BLaER1 treated with 17β-estradiol and CSF1 and Interleukin-3, amounts not matched to agents 10 nM and 100 nM (cell line): ENCODE data around the gene B4GALNT1.
A peak's percentile ranks its signal among the peaks of the same experiment; 100 is the strongest.
"Not testable (repeated sequence)": the region's sequence is repeated elsewhere in the genome, so short reads cannot be mapped to it uniquely, and the experiment has no call there.

Experiments used
- H3K27ac ChIP-seq, 11 experiments: shearing (Covaris generic); formaldehyde crosslinking; 2 replicates each; pipeline ENCODE4 v1.8.1; 2022
- H3K27me3 ChIP-seq, 11 experiments: shearing (Covaris generic); formaldehyde crosslinking; 2 replicates each; pipeline ENCODE4 v1.8.1; 2022
- H3K36me3 ChIP-seq, 11 experiments: shearing (Covaris generic); formaldehyde crosslinking; 2 replicates each; pipeline ENCODE4 v1.8.1; 2022
- H3K4me1 ChIP-seq, 10 experiments: shearing (Covaris generic); formaldehyde crosslinking; 2 replicates each; pipeline ENCODE4 v1.8.1; 2022
- H3K4me2 ChIP-seq, 11 experiments: shearing (Covaris generic); formaldehyde crosslinking; 2 replicates each; pipeline ENCODE4 v1.8.1; 2022
- H3K4me3 ChIP-seq, 10 experiments: shearing (Covaris generic); formaldehyde crosslinking; 2 replicates each; pipeline ENCODE4 v1.8.1; 2022
- H3K9ac ChIP-seq, 11 experiments: shearing (Covaris generic); formaldehyde crosslinking; 2 replicates each; pipeline ENCODE4 v1.8.1; 2022
- H3K9me3 ChIP-seq, 11 experiments: shearing (Covaris generic); formaldehyde crosslinking; replicated peaks in 1 of 11; 2 replicates each; pipeline ENCODE4 v1.8.1; 2022
- H4K20me1 ChIP-seq, 11 experiments: shearing (Covaris generic); formaldehyde crosslinking; 2 replicates each; pipeline ENCODE4 v1.8.1; 2022
- Cebpa-rat ChIP-seq, 11 experiments: shearing (Covaris generic); IDR thresholded peaks; 2 replicates each; pipeline ENCODE4 v1.8.1; 2022

Gene B4GALNT1

GRCh38 chr12:57640175-57641042 lies 7.4 kb upstream of the B4GALNT1 start:
- H3K9ac ChIP-seq, result no peak overlapping the region
- TF ChIP-seq Cebpa-rat (IDR thresholded peaks at IDR 0.05), result no peak
- no peaks in the 10 kb centered on the region for H4K20me1 ChIP-seq
- no peaks in the 10 kb centered on the region; a peak in 1 of 22 replicates for H3K36me3 ChIP-seq
- no peaks in the 10 kb centered on the region for H3K27me3 ChIP-seq
- H3K27ac ChIP-seq, result no peak overlapping the region
- H3K9me3 ChIP-seq, result peaks cover 22 to 33% (median 25%) of the 10 kb centered on the region in 11 experiments
- H3K4me2 ChIP-seq, result no peak overlapping the region
- no peak overlapping the region for H3K4me3 ChIP-seq
- H3K4me1 ChIP-seq, result no peaks in the 10 kb centered on the region

GRCh38 chr12:57638096-57638495 lies 5.1 kb upstream of the B4GALNT1 start:
- no peak overlapping the region for H3K9ac ChIP-seq
- H3K4me3 ChIP-seq, result no peak overlapping the region
- peaks cover 0 to 10% (median 5%) of the 10 kb centered on the region in 11 experiments; a peak in 11 of 22 replicates for H3K9me3 ChIP-seq
- no peaks in the 10 kb centered on the region for H3K36me3 ChIP-seq
- H3K4me2 ChIP-seq, result no peak overlapping the region
- H3K4me1 ChIP-seq, result peaks cover 0 to 6% (median 0%) of the 10 kb centered on the region in 10 experiments; a peak in 3 of 20 replicates
- no peaks in the 10 kb centered on the region for H4K20me1 ChIP-seq
- no peak for TF ChIP-seq Cebpa-rat (IDR thresholded peaks at IDR 0.05)
- peaks cover 10 to 14% (median 12%) of the 10 kb centered on the region in 11 experiments for H3K27me3 ChIP-seq
- H3K27ac ChIP-seq, result no peak overlapping the region

DNA sequence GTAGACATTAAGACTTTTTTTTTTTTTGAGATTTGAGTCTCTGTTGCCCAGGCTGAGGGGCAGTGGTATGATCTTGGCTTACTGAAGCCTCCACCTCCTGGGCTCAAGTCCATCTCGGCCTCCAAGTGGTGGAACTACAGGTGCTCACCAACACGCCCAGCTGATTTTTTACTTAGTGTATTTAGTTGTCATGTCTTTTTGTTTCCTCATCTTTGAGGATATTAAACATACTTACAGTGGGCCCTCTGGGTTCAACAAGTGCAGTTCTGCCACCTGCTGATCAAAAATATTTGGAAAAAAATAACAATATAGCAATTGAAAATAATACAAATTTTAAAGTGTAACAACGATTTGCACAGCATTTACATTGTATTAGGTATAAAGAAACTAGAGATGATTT lies 4.4 kb upstream of the B4GALNT1 start:
- no peak overlapping the region for H3K4me2 ChIP-seq
- H3K4me3 ChIP-seq, result no peak overlapping the region
- no peak overlapping the region for H3K27ac ChIP-seq
- peaks cover 0 to 7% (median 0%) of the 10 kb centered on the region in 11 experiments; a peak in 3 of 22 replicates for H3K9me3 ChIP-seq
- H3K27me3 ChIP-seq, result peaks cover 18 to 21% (median 19%) of the 10 kb centered on the region in 11 experiments
- no peak for TF ChIP-seq Cebpa-rat (IDR thresholded peaks at IDR 0.05)
- H3K4me1 ChIP-seq, result peaks cover 0 to 7% (median 1%) of the 10 kb centered on the region in 10 experiments; a peak in 8 of 20 replicates
- no peaks in the 10 kb centered on the region for H3K36me3 ChIP-seq
- H3K9ac ChIP-seq, result no peak overlapping the region
- no peaks in the 10 kb centered on the region for H4K20me1 ChIP-seq

GRCh38 chr12:57636731-57637130 lies 3.7 kb upstream of the B4GALNT1 start:
- H3K4me1 ChIP-seq, result peaks cover 0 to 13% (median 6%) of the 10 kb centered on the region in 10 experiments; a peak in 10 of 20 replicates
- H4K20me1 ChIP-seq, H3K4me3 ChIP-seq, H3K36me3 ChIP-seq, H3K9me3 ChIP-seq, H3K27ac ChIP-seq, H3K9ac ChIP-seq, H3K4me2 ChIP-seq: not testable (repeated sequence)
- peaks cover 24 to 27% (median 26%) of the 10 kb centered on the region in 11 experiments for H3K27me3 ChIP-seq

- Histone ChIP-seq H3K9me3 (peaks cover 8 to 18% (median 17%) of the 10 kb centered on the region in 11 experiments; a peak in 18 of 22 replicates), H3K27ac (peak overlapping the region in 1 of 11 experiments; percentile 40; a peak in 2 of 22 replicates), H3K27me3 (peaks cover 68 to 72% (median 70%) of the 10 kb centered on the region in 11 experiments), H3K4me2 (peak overlapping the region; percentile 90 to 100 (median 98)), H4K20me1 (peaks cover 0 to 26% (median 5%) of the 10 kb centered on the region in 11 experiments; a peak in 12 of 22 replicates), H3K36me3 (0 out of 22 replicates have a peak, but pooled peaks cover 0 to 6% (median 0%) of the 10 kb centered on the region in 11 experiments), H3K4me1 (peaks cover 0 to 15% (median 7%) of the 10 kb centered on the region in 10 experiments; a peak in 10 of 20 replicates), H3K9ac (peak overlapping the region; percentile 48 to 79 (median 69); a peak in 21 of 22 replicates), H3K4me3 (peak overlapping the region; percentile 56 to 77 (median 68))
- no peak for TF ChIP-seq Cebpa-rat (IDR thresholded peaks at IDR 0.05)
Observed at GRCh38 chr12:57632073-57632957, 686 bp downstream of the B4GALNT1 start.

- H3K9ac ChIP-seq, result peak overlapping the region in 2 of 11 experiments; percentile 71 to 79; a peak in 3 of 22 replicates
- no peak overlapping the region for H3K27ac ChIP-seq
- peaks cover 0 to 15% (median 7%) of the 10 kb centered on the region in 10 experiments; a peak in 10 of 20 replicates for H3K4me1 ChIP-seq
- peak overlapping the region; percentile 90 to 100 (median 98) for H3K4me2 ChIP-seq
- TF ChIP-seq Cebpa-rat (IDR thresholded peaks at IDR 0.05), result no peak
- H3K4me3 ChIP-seq, result peak overlapping the region; percentile 56 to 77 (median 68); a peak in 16 of 20 replicates
- H3K36me3 ChIP-seq, result 0 out of 22 replicates have a peak, but pooled peaks cover 0 to 6% (median 0%) of the 10 kb centered on the region in 11 experiments
- peaks cover 0 to 26% (median 5%) of the 10 kb centered on the region in 11 experiments; a peak in 12 of 22 replicates for H4K20me1 ChIP-seq
- peaks cover 75 to 79% (median 77%) of the 10 kb centered on the region in 11 experiments for H3K27me3 ChIP-seq
- H3K9me3 ChIP-seq, result peaks cover 8 to 22% (median 17%) of the 10 kb centered on the region in 11 experiments; a peak in 18 of 22 replicates
Observed at GRCh38 chr12:57631566-57632072, 1.4 kb downstream of the B4GALNT1 start.

DNA sequence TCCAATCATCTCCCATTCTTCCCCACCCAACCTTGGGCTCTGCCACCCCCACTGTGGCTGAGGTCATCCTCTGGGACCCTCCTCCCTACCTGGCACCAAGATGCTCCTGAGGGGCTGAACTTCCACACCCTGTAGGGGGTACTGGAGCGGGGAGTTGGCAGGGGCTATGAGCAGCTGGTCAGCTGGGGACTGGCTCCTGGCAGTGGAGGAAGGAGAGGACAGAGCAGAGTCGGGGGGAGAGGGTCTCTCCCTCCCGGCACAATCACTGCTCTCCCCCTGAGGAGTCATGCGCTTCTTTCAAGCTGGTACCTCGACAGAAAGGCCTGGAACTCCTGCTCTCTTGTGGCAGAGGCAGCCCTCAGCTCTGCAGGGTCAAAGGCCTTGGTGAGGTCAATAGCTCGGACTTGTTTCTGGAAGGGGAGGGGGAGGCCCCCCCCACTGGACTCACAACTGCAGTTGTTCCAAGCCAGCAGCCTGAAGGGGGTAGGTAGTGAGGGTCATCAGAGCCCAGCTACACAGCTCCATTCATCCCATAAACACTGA lies 2.0 kb downstream of the B4GALNT1 start:
- H3K36me3 ChIP-seq, result 0 out of 22 replicates have a peak, but pooled peaks cover 0 to 6% (median 0%) of the 10 kb centered on the region in 11 experiments
- H3K4me1 ChIP-seq, result peaks cover under 1 to 16% (median 7%) of the 10 kb centered on the region in 10 experiments; a peak in 13 of 20 replicates
- no peak overlapping the region for H3K27ac ChIP-seq
- peaks cover 0 to 31% (median 5%) of the 10 kb centered on the region in 11 experiments; a peak in 12 of 22 replicates for H4K20me1 ChIP-seq
- H3K27me3 ChIP-seq, result peaks cover 82 to 85% (median 83%) of the 10 kb centered on the region in 11 experiments
- no peak for TF ChIP-seq Cebpa-rat (IDR thresholded peaks at IDR 0.05)
- H3K4me2 ChIP-seq, result no peak overlapping the region
- H3K9ac ChIP-seq, result no peak overlapping the region
- peaks cover 8 to 25% (median 17%) of the 10 kb centered on the region in 11 experiments; a peak in 18 of 22 replicates for H3K9me3 ChIP-seq
- H3K4me3 ChIP-seq, result no peak overlapping the region
